Endothelial cell of umbilical vein (primary cell): ENCODE results near the gene TMEM108.

ENCODE experiments used
- CTCF ChIP-seq, 2 donors: IDR thresholded peaks; 1 replicate in 1 of 2; 2 replicates in 1 of 2; pipeline ENCODE4 v1.5.1; 2011; ENCODE audit warnings: low read length in 2 of 2, mild to moderate bottlenecking in 2 of 2, moderate library complexity in 2 of 2, control low read depth in 1 of 2, inconsistent platforms in 1 of 2, low read depth in 1 of 2; ENCODE audit not compliant: insufficient read depth in 1 of 2; ENCODE audit errors: extremely low read depth in 1 of 2
- EZH2 ChIP-seq: IDR thresholded peaks from 2 replicates; pipeline ENCODE4 v1.6.1; 2012; ENCODE audit warnings: borderline replicate concordance, low read depth, mild to moderate bottlenecking, moderate library complexity, low read length, inconsistent platforms; ENCODE audit not compliant: severe bottlenecking
- POLR2A ChIP-seq: IDR thresholded peaks from 2 replicates; pipeline ENCODE4 v1.6.1; 2012; ENCODE audit warnings: low read depth, mild to moderate bottlenecking, control low read depth, low read length
- TF ChIP-seq, protein P1 (sequence below): IDR thresholded peaks from 2 replicates; pipeline ENCODE4 v1.6.1; 2011; ENCODE audit not compliant: insufficient read depth, insufficient read length

- TF ChIP-seq CTCF (IDR thresholded peaks at IDR 0.05; ENCODE audit: extremely low read depth in 1 of 2, insufficient read depth in 1 of 2, low read depth in 1 of 2, low read length in 2 of 2) (no peak), EZH2 (no peak), POLR2A (no peak)
- TF ChIP-seq, protein P1, sequence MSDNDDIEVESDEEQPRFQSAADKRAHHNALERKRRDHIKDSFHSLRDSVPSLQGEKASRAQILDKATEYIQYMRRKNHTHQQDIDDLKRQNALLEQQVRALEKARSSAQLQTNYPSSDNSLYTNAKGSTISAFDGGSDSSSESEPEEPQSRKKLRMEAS: no peak
Observed at GRCh38 chr3:133381346-133382109, 343.3 kb downstream of the TMEM108 start.
